GM12878 (cell line): ENCODE measurements around the gene LIG1. TPM values are rescaled to one million over a fixed set of nuclear protein-coding genes. Genes with fewer than 3 reads are reported as not detected.
A peak's percentile ranks its signal among the peaks of the same experiment; 100 is the strongest.

Experiments
- ATAC-seq: fragments of 200-7000 bp; cut with Tn5 transposase; 3 replicates; pipeline ENCODE4 v1.9.1; 2020; ENCODE audit warnings: mild to moderate bottlenecking, moderate library complexity
- BruUV-seq: library from RNA; stranded (reverse); fragments of 400-500 nt; replicated peaks from 2 replicates; lab custom pipeline; 2021; lab: Mats Ljungman, UMichigan
- CTCF ChIA-PET: fragments of 300-600 bp; sonication (Branson Sonifier 250); formaldehyde crosslinking; extraction: SDS; loops from one replicate; lab custom pipeline; 2021; ENCODE audit warnings: inconsistent platforms; lab: Yijun Ruan, JAX
- POLR2A ChIA-PET: fragments of 350-600 bp; formaldehyde crosslinking; extraction: SDS; loops from one replicate; lab custom pipeline; 2021; ENCODE audit warnings: inconsistent platforms; lab: Charles Lee
- RAD21 ChIA-PET: fragments of 300-600 bp; sonication (Branson Sonifier 250); formaldehyde crosslinking; loops from one replicate; lab custom pipeline; 2023; ENCODE audit warnings: antibody characterized with exemption; ENCODE audit not compliant: unreplicated experiment; lab: Charles Lee
- SMC1A ChIA-PET: fragments of 300-600 bp; sonication (Branson Sonifier 250); formaldehyde crosslinking; loops from one replicate; lab custom pipeline; 2023; ENCODE audit not compliant: unreplicated experiment, uncharacterized antibody; lab: Charles Lee
- DNase-seq: peaks from one replicate; pipeline ENCODE4 v3.0.0-alpha.2; 2011; ENCODE audit warnings: low read depth, low spot score
- FAIRE-seq: peaks from 3 replicates; lab custom pipeline; 2011; peaks lifted over from hg19 to GRCh38; lab: Jason Lieb, UNC
- H2AFZ ChIP-seq: 2 replicates; pipeline ENCODE4 v1.6.0; 2011; ENCODE audit warnings: low read depth, low read length, control low read depth; ENCODE audit not compliant: control insufficient read depth
- H3K27ac ChIP-seq: 2 replicates; pipeline ENCODE4 v1.5.1; 2011; ENCODE audit warnings: control low read depth; ENCODE audit not compliant: control insufficient read depth, insufficient read depth
- H3K27me3 ChIP-seq, 2 experiments: replicated peaks in 1 of 2; 2 replicates each; pipeline versions ENCODE4 v1.6.0 to v1.6.1; 2011; ENCODE audit warnings: low read length in 1 of 2; ENCODE audit not compliant: control insufficient read depth in 2 of 2, insufficient read depth in 2 of 2
- H3K36me3 ChIP-seq, 2 experiments: 2 replicates each; pipeline ENCODE4 v1.5.1; 2011; ENCODE audit warnings: low read length in 1 of 2; ENCODE audit not compliant: control insufficient read depth in 2 of 2, insufficient read depth in 2 of 2
- H3K4me1 ChIP-seq: 2 replicates; pipeline ENCODE4 v1.6.1; 2011; ENCODE audit warnings: mild to moderate bottlenecking, low read length, moderate library complexity, mixed read lengths; ENCODE audit not compliant: control insufficient read depth, insufficient read depth
- H3K4me2 ChIP-seq: 2 replicates; pipeline ENCODE4 v1.6.0; 2011; ENCODE audit warnings: control low read depth; ENCODE audit not compliant: control insufficient read depth, insufficient read depth
- H3K4me3 ChIP-seq: fragments of 200-600 bp; sonication (generic); 2 replicates; pipeline ENCODE4 v1.5.1; 2016
- H3K79me2 ChIP-seq: 2 replicates; pipeline ENCODE4 v1.6.0; 2011; ENCODE audit warnings: low read length; ENCODE audit not compliant: control insufficient read depth, insufficient read depth
- H3K9ac ChIP-seq: 2 replicates; pipeline ENCODE4 v1.8.0; 2011; ENCODE audit warnings: low read length, control low read depth, mixed read lengths; ENCODE audit not compliant: control insufficient read depth, insufficient read depth
- H3K9me3 ChIP-seq: replicated peaks from 3 replicates; pipeline ENCODE4 v1.5.1; 2011; ENCODE audit warnings: mild to moderate bottlenecking, low read length; ENCODE audit not compliant: control insufficient read depth, insufficient read depth
- H4K20me1 ChIP-seq: 2 replicates; pipeline ENCODE4 v1.6.0; 2011; ENCODE audit not compliant: control insufficient read depth, insufficient read depth
- CBX3 ChIP-seq: fragments of 200-600 bp; sonication (generic); IDR thresholded peaks from 2 replicates; pipeline ENCODE4 v1.6.1; 2016; ENCODE audit warnings: low read depth, borderline replicate concordance
- CEBPZ ChIP-seq: fragments of 150-350 bp; IDR thresholded peaks from 2 replicates; pipeline ENCODE4 v1.6.1; 2016; ENCODE audit warnings: low read depth, low read length
- CREM ChIP-seq: IDR thresholded peaks from 2 replicates; pipeline ENCODE4 v1.6.1; 2014; ENCODE audit warnings: antibody characterized with exemption, low read depth
- EP300 ChIP-seq, 2 experiments: fragments of 150-350 bp in 1 of 2; IDR thresholded peaks; 2 replicates each; pipeline ENCODE4 v1.6.1; 2011 to 2012; ENCODE audit warnings: low read depth in 2 of 2, low read length in 2 of 2, borderline replicate concordance in 1 of 2, improper control_type of control experiment in 1 of 2, inconsistent platforms in 1 of 2; ENCODE audit not compliant: control insufficient read depth in 1 of 2
- NBN ChIP-seq: fragments of 450-650 bp; IDR thresholded peaks from 2 replicates; pipeline ENCODE4 v1.6.1; 2016
- NFIC ChIP-seq: IDR thresholded peaks from 2 replicates; pipeline ENCODE4 v1.6.1; 2012; ENCODE audit warnings: low read depth, mild to moderate bottlenecking, inconsistent platforms, low read length, moderate library complexity
- NFXL1 ChIP-seq: fragments of 450-650 bp; IDR thresholded peaks from 2 replicates; pipeline ENCODE4 v1.6.1; 2017; ENCODE audit warnings: antibody characterized with exemption, mild to moderate bottlenecking, borderline replicate concordance
- POLR2AphosphoS2 ChIP-seq: IDR thresholded peaks from 2 replicates; pipeline ENCODE4 v1.6.1; 2011; ENCODE audit warnings: low read depth, mild to moderate bottlenecking, low read length, improper control_type of control experiment, moderate library complexity
- SMAD5 ChIP-seq: IDR thresholded peaks from 2 replicates; pipeline ENCODE4 v1.6.1; 2016; ENCODE audit warnings: antibody characterized with exemption, low read depth
- SRF ChIP-seq, 2 experiments: IDR thresholded peaks; 2 replicates each; pipeline ENCODE4 v1.6.1; 2011; ENCODE audit warnings: low read depth in 2 of 2, low read length in 2 of 2, mild to moderate bottlenecking in 1 of 2, moderate library complexity in 1 of 2
- SUPT20H ChIP-seq: IDR thresholded peaks from 2 replicates; pipeline ENCODE4 v1.6.1; 2011; ENCODE audit warnings: low read depth, mild to moderate bottlenecking, low read length, moderate library complexity, borderline replicate concordance; ENCODE audit not compliant: control insufficient read depth
- TCF3 ChIP-seq: IDR thresholded peaks from 2 replicates; pipeline ENCODE4 v1.6.1; 2012; ENCODE audit warnings: low read depth, mild to moderate bottlenecking, low read length, borderline replicate concordance; ENCODE audit not compliant: insufficient read depth
- ZNF274 ChIP-seq: IDR thresholded peaks from one replicate; pipeline ENCODE4 v1.8.0; 2011; ENCODE audit not compliant: insufficient read length, insufficient read depth
- WGBS: methylation state at CpG from one replicate; pipeline ENCODE4 v1.1.6; 2016; ENCODE audit warnings: low lambda C conversion rate; ENCODE audit not compliant: insufficient replicate concordance, insufficient coverage; ENCODE audit errors: missing lambda C conversion rate; 5-methylcytosine and 5-hydroxymethylcytosine counted together
- in situ Hi-C: fragments of 300-500 bp; cut with MboI; formaldehyde crosslinking; loops from 9 replicates; pipeline ENCODE4 v1.14.3; 2018; ENCODE audit warnings: mixed read lengths
- intact Hi-C: fragments of 100-400 bp; cut with micrococcal nuclease; formaldehyde crosslinking; loops from one replicate; pipeline ENCODE4 v1.14.2; 2022; ENCODE audit not compliant: unreplicated experiment
- polyA plus RNA-seq, 11 experiments: library from polyadenylated mRNA; depleted of rRNA in 4 of 11; unstranded in 6 of 11; stranded (reverse) in 5 of 11; fragments of >200 nt; fragmentation: Nextera tagmentation in 4 of 11; fragmentation: Illumina TruSeq in 1 of 11; extraction: Ambion mirVana in 4 of 11; extraction: Trizol in 1 of 11; gene quantifications; 1 replicate in 1 of 11; 2 replicates in 10 of 11; pipeline versions ENCODE4 v1.2.1 to v1.2.3, GENCODE V29; 2011 to 2016; ENCODE audit warnings: inconsistent platforms in 2 of 11, missing spikeins in 2 of 11, low read depth in 1 of 11
- total RNA-seq, 4 experiments: library from RNA; depleted of rRNA in 3 of 4; stranded (reverse); fragments of >200 nt in 3 of 4; fragmentation: Illumina TruSeq in 1 of 4; extraction: Trizol in 1 of 4; gene quantifications; 2 replicates each; pipeline versions ENCODE4 v1.2.1 to v1.2.3, GENCODE V29; 2013 to 2021
- TF ChIP-seq, protein P1 (sequence below): fragments of 450-650 bp; formaldehyde crosslinking; IDR thresholded peaks from 2 replicates; pipeline ENCODE4 v1.5.0; 2022; ENCODE audit warnings: mild to moderate bottlenecking, missing genetic modification characterization

Gene LIG1
- total and polyA plus RNA-seq, 10 of the 15 experiments (the other 5 are each of a cell fraction or from before 2014, with no cell fraction given) = 7.8 to 117 (median 73.7) TPM

- TF ChIP-seq EP300 (IDR thresholded peaks at IDR 0.05; ENCODE audit: borderline replicate concordance in 1 of 2, control insufficient read depth in 1 of 2, low read depth in 2 of 2, low read length in 2 of 2) (no peak), CBX3 (no peak), POLR2AphosphoS2 (no peak), CEBPZ (no peak), SMAD5 (no peak)
These were observed 27.0 kb upstream of the LIG1 start (continued) for GRCh38 chr19:48196933-48197665.

DNA sequence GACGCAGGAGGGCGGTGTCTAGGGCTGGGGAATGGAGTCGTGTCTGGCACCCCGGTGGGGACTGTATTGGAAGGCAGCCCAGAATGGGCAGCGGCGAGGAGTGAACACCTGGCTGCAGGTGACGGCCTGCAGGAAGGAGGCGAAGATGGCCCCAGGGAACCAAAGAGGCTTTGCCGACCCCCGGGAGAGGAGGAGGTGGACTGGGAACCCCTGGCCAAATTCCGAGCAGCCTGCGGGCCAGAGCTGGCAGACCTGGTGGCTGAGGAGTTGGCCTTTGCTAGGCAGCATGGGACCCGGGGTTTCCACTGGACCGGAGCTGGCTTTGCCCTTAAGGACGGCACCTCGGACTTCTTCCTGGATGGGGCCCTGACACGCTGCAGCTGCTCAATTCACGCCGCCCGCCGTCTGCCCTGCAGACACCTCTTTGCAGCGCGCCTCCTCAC is 26.2 kb upstream of the LIG1 start:
- Histone ChIP-seq H3K36me3 (no peaks in the 10 kb centered on the region), H3K79me2 (no peaks in the 10 kb centered on the region), H3K4me2 (no peak overlapping the region), H3K4me3 (no peak overlapping the region), H3K9ac (no peak overlapping the region), H3K9me3 (no peaks in the 10 kb centered on the region), H3K27me3 (no peaks in the 10 kb centered on the region), H4K20me1 (no peaks in the 10 kb centered on the region), H3K4me1 (no peaks in the 10 kb centered on the region), H2AFZ (no peak overlapping the region), H3K27ac (no peak overlapping the region)
- ChIA-PET POLR2A (no interaction called here), CTCF (no interaction called here), SMC1A (no interaction called here), RAD21 (no interaction called here)
- intact Hi-C loops = no loop called here
- TSS peak; percentile 78 for BruUV-seq
- no peak for DNase-seq
- in situ Hi-C loops = no loop called here
- FAIRE-seq = no peak
- 87% methylated on average over 23 of the region's 23 CpGs for WGBS
- ATAC-seq = no peak
- TF ChIP-seq ZNF274 (no peak), TCF3 (no peak), CREM (no peak), NFXL1 (no peak), SUPT20H (no peak), SRF (IDR thresholded peaks at IDR 0.05; ENCODE audit: low read depth in 2 of 2, low read length in 2 of 2) (no peak), NFIC (no peak), NBN (no peak)
- TF ChIP-seq, protein P1, sequence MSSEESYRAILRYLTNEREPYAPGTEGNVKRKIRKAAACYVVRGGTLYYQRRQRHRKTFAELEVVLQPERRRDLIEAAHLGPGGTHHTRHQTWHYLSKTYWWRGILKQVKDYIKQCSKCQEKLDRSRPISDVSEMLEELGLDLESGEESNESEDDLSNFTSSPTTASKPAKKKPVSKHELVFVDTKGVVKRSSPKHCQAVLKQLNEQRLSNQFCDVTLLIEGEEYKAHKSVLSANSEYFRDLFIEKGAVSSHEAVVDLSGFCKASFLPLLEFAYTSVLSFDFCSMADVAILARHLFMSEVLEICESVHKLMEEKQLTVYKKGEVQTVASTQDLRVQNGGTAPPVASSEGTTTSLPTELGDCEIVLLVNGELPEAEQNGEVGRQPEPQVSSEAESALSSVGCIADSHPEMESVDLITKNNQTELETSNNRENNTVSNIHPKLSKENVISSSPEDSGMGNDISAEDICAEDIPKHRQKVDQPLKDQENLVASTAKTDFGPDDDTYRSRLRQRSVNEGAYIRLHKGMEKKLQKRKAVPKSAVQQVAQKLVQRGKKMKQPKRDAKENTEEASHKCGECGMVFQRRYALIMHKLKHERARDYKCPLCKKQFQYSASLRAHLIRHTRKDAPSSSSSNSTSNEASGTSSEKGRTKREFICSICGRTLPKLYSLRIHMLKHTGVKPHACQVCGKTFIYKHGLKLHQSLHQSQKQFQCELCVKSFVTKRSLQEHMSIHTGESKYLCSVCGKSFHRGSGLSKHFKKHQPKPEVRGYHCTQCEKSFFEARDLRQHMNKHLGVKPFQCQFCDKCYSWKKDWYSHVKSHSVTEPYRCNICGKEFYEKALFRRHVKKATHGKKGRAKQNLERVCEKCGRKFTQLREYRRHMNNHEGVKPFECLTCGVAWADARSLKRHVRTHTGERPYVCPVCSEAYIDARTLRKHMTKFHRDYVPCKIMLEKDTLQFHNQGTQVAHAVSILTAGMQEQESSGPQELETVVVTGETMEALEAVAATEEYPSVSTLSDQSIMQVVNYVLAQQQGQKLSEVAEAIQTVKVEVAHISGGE (CRISPR knock-in tag) = no peak
